Subcutaneous adipose tissue (tissue), 4 donors: Measurements from ENCODE around the gene NLK. TPM values are rescaled to one million over a fixed set of nuclear protein-coding genes. Genes with fewer than 3 reads are reported as not detected.

Experiments
- CTCF ChIP-seq: fragments of 450-650 bp; IDR thresholded peaks from one replicate; pipeline ENCODE4 v1.5.1; 2016; ENCODE audit warnings: low read depth, mild to moderate bottlenecking, control low read depth, antibody characterized with exemption, moderate library complexity
- total RNA-seq, 4 donors: library from RNA; depleted of rRNA; stranded (reverse); fragments of >200 nt; gene quantifications; one replicate each; pipeline ENCODE4 v1.1.0, GENCODE V29; 2016

Gene NLK
- total RNA-seq, 4 donors from 2014 or later, result 18.1 to 33.4 (median 22.8) TPM

DNA sequence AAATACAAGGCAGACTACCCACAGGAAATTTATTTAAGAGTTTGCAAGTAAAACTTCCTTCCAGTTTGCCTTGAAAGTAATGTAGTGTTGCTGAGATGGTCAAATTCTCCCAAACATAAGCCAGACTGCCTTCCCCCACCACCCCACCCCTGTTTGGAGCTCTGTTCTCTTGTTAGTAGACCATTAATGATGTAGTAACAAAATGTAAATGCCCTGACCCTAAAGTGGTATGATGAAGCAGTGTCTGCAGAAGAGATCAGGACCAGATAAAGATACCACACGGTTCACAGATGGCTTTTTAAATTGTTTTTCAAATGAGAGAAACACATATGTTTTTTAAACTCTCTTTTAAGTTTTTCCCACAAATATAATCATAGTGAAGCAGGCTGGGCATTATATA lies 140.1 kb downstream of the NLK start:
- no peak for TF ChIP-seq CTCF

GRCh38 chr17:28185658-28186057 lies 143.2 kb downstream of the NLK start:
- TF ChIP-seq CTCF, result no peak

GRCh38 chr17:28187931-28188330 lies 145.5 kb downstream of the NLK start:
- TF ChIP-seq CTCF, result no peak

DNA sequence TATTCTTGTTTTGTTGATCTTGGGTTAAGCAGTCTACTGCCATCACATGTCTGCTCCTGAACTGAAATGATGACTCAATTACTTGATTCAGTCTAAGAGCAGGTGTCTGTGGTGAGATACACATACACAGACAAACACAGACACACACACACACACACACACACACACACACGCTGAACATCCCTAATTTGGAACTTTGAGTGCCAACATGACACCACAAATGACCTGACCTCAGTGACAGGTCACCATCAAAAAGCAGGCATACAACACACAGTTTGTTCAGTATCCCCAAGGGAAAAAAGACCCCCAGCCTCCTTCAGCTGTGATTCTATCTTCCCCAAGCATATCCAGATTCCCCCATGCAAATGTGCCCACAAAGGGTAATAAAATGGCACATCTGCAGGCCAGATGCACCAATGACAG lies 146.4 kb downstream of the NLK start:
- TF ChIP-seq CTCF, result no peak

- no peak for TF ChIP-seq CTCF
Measured at GRCh38 chr17:28189667-28190066, 147.2 kb downstream of the NLK start.

GRCh38 chr17:28191018-28191417 lies 148.5 kb downstream of the NLK start:
- no peak for TF ChIP-seq CTCF

DNA sequence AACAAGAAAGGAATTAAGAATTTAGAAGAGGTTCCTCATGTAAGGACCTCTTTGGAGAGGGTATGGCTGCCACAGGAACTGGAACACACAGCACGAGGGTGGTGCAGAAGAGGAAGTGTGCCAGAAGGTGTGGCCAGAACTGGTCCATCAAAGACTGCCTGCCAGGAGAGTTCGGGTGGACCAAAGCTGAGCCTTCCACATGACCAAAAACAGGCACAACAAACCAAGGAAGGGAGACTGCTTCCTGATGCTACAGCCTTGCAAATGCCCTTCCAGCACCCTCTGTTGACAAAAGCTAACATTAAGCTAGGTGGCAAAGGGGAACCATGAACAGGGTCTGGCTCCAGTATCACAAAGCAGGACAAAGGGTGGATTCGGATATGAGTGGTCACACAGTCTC lies 150.8 kb downstream of the NLK start:
- TF ChIP-seq CTCF, result no peak

- no peak for TF ChIP-seq CTCF
Measured at GRCh38 chr17:28194382-28194781, 151.9 kb downstream of the NLK start.
